Right lobe of liver (tissue), 4 donors: ENCODE data around the gene CAPN2.

Source experiments
- POLR2A ChIP-seq: fragments of 450-650 bp; IDR thresholded peaks from one replicate; pipeline ENCODE4 v1.6.1; 2017; ENCODE audit warnings: antibody characterized with exemption, mild to moderate bottlenecking
- TF ChIP-seq, protein P1 (sequence below), 4 donors: fragments of 200-600 bp in 3 of 4; fragments of 450-650 bp in 1 of 4; IDR thresholded peaks; one replicate each; pipeline versions ENCODE4 v1.5.1 to v1.8.0; 2016 to 2022; ENCODE audit warnings: antibody characterized with exemption in 4 of 4, mild to moderate bottlenecking in 2 of 4
- donor health status: DM: no; HTN: no; CAD: no.
- donor health status: DM: no; HTN: no; CAD: no.
- donor health status: DM: no; HTN: yes; CAD: no.

DNA sequence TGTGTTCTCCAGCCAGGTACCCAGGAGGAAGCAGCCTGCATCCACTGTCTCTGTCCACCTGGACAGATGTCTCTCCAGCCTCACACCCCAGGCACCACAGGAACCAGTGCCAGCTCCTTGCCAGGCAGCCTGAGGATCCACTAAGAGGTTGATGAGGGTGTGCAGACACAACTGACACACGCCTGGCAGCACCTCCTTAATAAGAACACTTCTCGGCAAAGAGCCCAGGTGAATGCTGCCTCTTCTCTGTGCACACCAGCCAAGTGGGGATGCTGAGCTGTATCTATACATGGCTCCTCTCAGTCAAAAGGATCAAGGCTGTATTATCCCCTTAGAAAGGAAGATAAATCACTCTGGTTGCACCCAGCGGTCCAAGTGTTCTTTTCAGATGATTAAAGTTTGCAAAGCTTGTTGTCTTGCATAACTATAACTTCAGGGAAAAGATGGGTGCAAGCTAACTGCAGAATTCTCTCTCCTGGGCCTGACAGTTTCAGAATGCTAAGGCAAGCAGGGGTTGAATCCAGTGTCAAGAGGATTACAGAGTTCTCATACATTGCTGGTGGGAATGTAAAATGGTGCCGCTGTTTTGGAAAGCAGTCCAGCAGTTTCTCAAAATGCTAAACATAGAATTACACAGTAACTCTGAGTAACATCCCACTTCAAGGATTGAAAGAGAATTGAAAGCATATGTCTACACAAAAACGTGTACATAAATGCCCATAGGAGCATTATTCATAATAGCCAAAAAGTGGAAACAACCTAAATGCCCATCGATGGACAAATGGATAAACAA, 43.1 kb upstream of the CAPN2 start:
- TF ChIP-seq, protein P1, sequence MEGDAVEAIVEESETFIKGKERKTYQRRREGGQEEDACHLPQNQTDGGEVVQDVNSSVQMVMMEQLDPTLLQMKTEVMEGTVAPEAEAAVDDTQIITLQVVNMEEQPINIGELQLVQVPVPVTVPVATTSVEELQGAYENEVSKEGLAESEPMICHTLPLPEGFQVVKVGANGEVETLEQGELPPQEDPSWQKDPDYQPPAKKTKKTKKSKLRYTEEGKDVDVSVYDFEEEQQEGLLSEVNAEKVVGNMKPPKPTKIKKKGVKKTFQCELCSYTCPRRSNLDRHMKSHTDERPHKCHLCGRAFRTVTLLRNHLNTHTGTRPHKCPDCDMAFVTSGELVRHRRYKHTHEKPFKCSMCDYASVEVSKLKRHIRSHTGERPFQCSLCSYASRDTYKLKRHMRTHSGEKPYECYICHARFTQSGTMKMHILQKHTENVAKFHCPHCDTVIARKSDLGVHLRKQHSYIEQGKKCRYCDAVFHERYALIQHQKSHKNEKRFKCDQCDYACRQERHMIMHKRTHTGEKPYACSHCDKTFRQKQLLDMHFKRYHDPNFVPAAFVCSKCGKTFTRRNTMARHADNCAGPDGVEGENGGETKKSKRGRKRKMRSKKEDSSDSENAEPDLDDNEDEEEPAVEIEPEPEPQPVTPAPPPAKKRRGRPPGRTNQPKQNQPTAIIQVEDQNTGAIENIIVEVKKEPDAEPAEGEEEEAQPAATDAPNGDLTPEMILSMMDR (IDR thresholded peaks at IDR 0.05): no peak
- no peak for TF ChIP-seq POLR2A
